ENCODE results near the gene OBSL1. TPM values are rescaled to one million over a fixed set of nuclear protein-coding genes. Genes with fewer than 3 reads are reported as not detected.
A peak's percentile ranks its signal among the peaks of the same experiment; 100 is the strongest.

OBSL1 gene
- total RNA-seq, 5 donors from 2014 or later (not counting 1 experiment from before 2014, with no cell fraction given), result 1.2 to 2.4 (median 1.2) TPM

GRCh38 chr2:219553168-219553417 is 18.2 kb downstream of the OBSL1 start:
- peak overlapping the region; percentile 39 to 59 (median 44) for H3K4me3 Mint-ChIP-seq
- no peaks in the 10 kb centered on the region for H3K9me3 ChIP-seq
- peaks cover 2 to 83% of the 10 kb centered on the region in 2 experiments for H3K27me3 ChIP-seq (replicated peaks in 1 of 2; ENCODE audit: control insufficient read depth in 2 of 2, extremely low read depth in 1 of 2, insufficient read depth in 2 of 2, low read length in 1 of 2)
- ATAC-seq (replicated peaks in 1 of 4) (no peak), DNase-seq (no peak)
- ChIA-PET CTCF (interaction anchor here in 1 of 2 donors (0.6 kb wide), 1 partner anchor 10 kb away, joined by 3 read pairs; no protein-coding TSS in a partner anchor), POLR2A (no interaction called here)
- 31% methylated on average over 7 of the region's 7 CpGs for WGBS (ENCODE audit: insufficient coverage)
- H3K27me3 Mint-ChIP-seq, result peaks cover 27 to 53% of the 10 kb centered on the region in 2 donors
- H3K27ac ChIP-seq (ENCODE audit: low read length), result no peak overlapping the region
- peaks cover 6 to 12% (median 7%) of the 10 kb centered on the region in 3 donors for H3K4me1 Mint-ChIP-seq
- no peaks in the 10 kb centered on the region for H3K9me3 Mint-ChIP-seq
- H3K27ac Mint-ChIP-seq, result no peak overlapping the region
- H3K4me1 ChIP-seq (ENCODE audit: control insufficient read depth in 1 of 2, extremely low read depth in 1 of 2, insufficient read depth in 2 of 2, low read length in 2 of 2), result peaks cover 0 to 23% of the 10 kb centered on the region in 2 experiments
- no peaks in the 10 kb centered on the region for H3K36me3 Mint-ChIP-seq
- peak overlapping the region; percentile 48 to 67 for H3K4me3 ChIP-seq (ENCODE audit: control insufficient read depth in 1 of 2, extremely low read depth in 1 of 2, low read length in 1 of 2)
- no peaks in the 10 kb centered on the region for H3K36me3 ChIP-seq (ENCODE audit: control insufficient read depth in 2 of 2, extremely low read depth in 1 of 2, insufficient read depth in 1 of 2, low read length in 1 of 2)

GRCh38 chr2:219552382-219553167 is 18.8 kb downstream of the OBSL1 start:
- Histone ChIP-seq H3K27me3 (replicated peaks in 1 of 2; ENCODE audit: control insufficient read depth in 2 of 2, extremely low read depth in 1 of 2, insufficient read depth in 2 of 2, low read length in 1 of 2) (peaks cover 2 to 82% of the 10 kb centered on the region in 2 experiments), H3K9me3 (no peaks in the 10 kb centered on the region), H3K4me1 (ENCODE audit: control insufficient read depth in 1 of 2, extremely low read depth in 1 of 2, insufficient read depth in 2 of 2, low read length in 2 of 2) (peaks cover 0 to 23% of the 10 kb centered on the region in 2 experiments), H3K27ac (ENCODE audit: low read length) (no peak overlapping the region), H3K4me3 (ENCODE audit: control insufficient read depth in 1 of 2, extremely low read depth in 1 of 2, low read length in 1 of 2) (peak overlapping the region; percentile 48 to 67), H3K36me3 (ENCODE audit: control insufficient read depth in 2 of 2, extremely low read depth in 1 of 2, insufficient read depth in 1 of 2, low read length in 1 of 2) (no peaks in the 10 kb centered on the region)
- 5% methylated on average over 99 of the region's 99 CpGs for WGBS (ENCODE audit: insufficient coverage)
- POLR2A ChIA-PET, result no interaction called here
- H3K27ac Mint-ChIP-seq, result no peak overlapping the region
- H3K27me3 Mint-ChIP-seq, result peaks cover 27 to 53% of the 10 kb centered on the region in 2 donors
- peak overlapping the region; percentile 66 to 85 (median 67) for H3K4me3 Mint-ChIP-seq
- ATAC-seq (replicated peaks in 1 of 4), result peak; percentile 84 to 93 (median 85)
- H3K36me3 Mint-ChIP-seq, result no peaks in the 10 kb centered on the region
- no peaks in the 10 kb centered on the region for H3K9me3 Mint-ChIP-seq
- peak; percentile 47 to 86 (median 72) for DNase-seq
- CTCF ChIA-PET, result interaction anchor here (0.5 to 0.8 kb wide), 5 partner anchors 10 to 110 kb away, joined by 3 to 5 read pairs (median 3); partner anchors contain the start of gene GMPPA (in 1 of the 2)
- H3K4me1 Mint-ChIP-seq, result peaks cover 6 to 12% (median 7%) of the 10 kb centered on the region in 3 donors

GRCh38 chr2:219551441-219552381 is 19.6 kb downstream of the OBSL1 start:
- Mint-ChIP-seq H3K27ac (no peak overlapping the region), H3K4me3 (peak overlapping the region; percentile 66 to 85 (median 67)), H3K27me3 (peaks cover 32 to 55% of the 10 kb centered on the region in 2 donors), H3K36me3 (no peaks in the 10 kb centered on the region), H3K9me3 (no peaks in the 10 kb centered on the region), H3K4me1 (peaks cover 6 to 12% (median 7%) of the 10 kb centered on the region in 3 donors)
- ATAC-seq (replicated peaks in 1 of 4), result peak; percentile 16 to 41 (median 29)
- no peaks in the 10 kb centered on the region for H3K36me3 ChIP-seq (ENCODE audit: control insufficient read depth in 2 of 2, extremely low read depth in 1 of 2, insufficient read depth in 1 of 2, low read length in 1 of 2)
- H3K4me1 ChIP-seq (ENCODE audit: control insufficient read depth in 1 of 2, extremely low read depth in 1 of 2, insufficient read depth in 2 of 2, low read length in 2 of 2), result peaks cover 0 to 23% of the 10 kb centered on the region in 2 experiments
- H3K27me3 ChIP-seq (replicated peaks in 1 of 2; ENCODE audit: control insufficient read depth in 2 of 2, extremely low read depth in 1 of 2, insufficient read depth in 2 of 2, low read length in 1 of 2), result peaks cover 2 to 76% of the 10 kb centered on the region in 2 experiments
- 6% methylated on average over 34 of the region's 54 CpGs for WGBS (ENCODE audit: insufficient coverage)
- H3K4me3 ChIP-seq (ENCODE audit: control insufficient read depth in 1 of 2, extremely low read depth in 1 of 2, low read length in 1 of 2), result peak overlapping the region; percentile 48 to 67
- POLR2A ChIA-PET, result no interaction called here
- DNase-seq, result peak in 4 of 35 experiments; percentile 4 to 29 (median 21)
- no peak overlapping the region for H3K27ac ChIP-seq (ENCODE audit: low read length)
- no peaks in the 10 kb centered on the region for H3K9me3 ChIP-seq
- CTCF ChIA-PET, result interaction anchor here (0.5 to 1.4 kb wide), 9 partner anchors 8 to 109 kb away, joined by 3 to 5 read pairs (median 3); partner anchors contain the start of gene GMPPA (in 1 of the 2)

GRCh38 chr2:219549619-219550018 is 21.7 kb downstream of the OBSL1 start:
- POLR2A ChIA-PET, result interaction anchor here in 1 of 2 donors (0.5 kb wide), 1 partner anchor 120 kb away, joined by 3 read pairs; no protein-coding TSS in a partner anchor
- Histone ChIP-seq H3K27me3 (replicated peaks in 1 of 2; ENCODE audit: control insufficient read depth in 2 of 2, extremely low read depth in 1 of 2, insufficient read depth in 2 of 2, low read length in 1 of 2) (peaks cover 5 to 60% of the 10 kb centered on the region in 2 experiments), H3K4me1 (ENCODE audit: control insufficient read depth in 1 of 2, extremely low read depth in 1 of 2, insufficient read depth in 2 of 2, low read length in 2 of 2) (peaks cover 0 to 24% of the 10 kb centered on the region in 2 experiments), H3K27ac (ENCODE audit: low read length) (no peak overlapping the region), H3K36me3 (ENCODE audit: control insufficient read depth in 2 of 2, extremely low read depth in 1 of 2, insufficient read depth in 1 of 2, low read length in 1 of 2) (no peaks in the 10 kb centered on the region), H3K9me3 (no peaks in the 10 kb centered on the region), H3K4me3 (ENCODE audit: control insufficient read depth in 1 of 2, extremely low read depth in 1 of 2, low read length in 1 of 2) (no peak overlapping the region)
- Mint-ChIP-seq H3K27ac (no peak overlapping the region), H3K27me3 (peaks cover 31 to 42% of the 10 kb centered on the region in 2 donors), H3K9me3 (no peaks in the 10 kb centered on the region), H3K36me3 (no peaks in the 10 kb centered on the region), H3K4me1 (peaks cover 10 to 16% (median 11%) of the 10 kb centered on the region in 3 donors), H3K4me3 (no peak overlapping the region)
- 80% methylated on average over 6 of the region's 9 CpGs for WGBS (ENCODE audit: insufficient coverage)
- no peak for DNase-seq
- CTCF ChIA-PET, result interaction anchor here in 1 of 2 donors (1.3 kb wide), 1 partner anchor 10 kb away, joined by 8 read pairs; no protein-coding TSS in a partner anchor
- ATAC-seq (replicated peaks in 1 of 4), result no peak

GRCh38 chr2:219548990-219549389 is 22.3 kb downstream of the OBSL1 start:
- WGBS (ENCODE audit: insufficient coverage), result 87% methylated on average over 17 of the region's 18 CpGs
- CTCF ChIA-PET, result interaction anchor here (0.7 to 1.3 kb wide), 3 partner anchors 11 to 19 kb away, joined by 3 to 8 read pairs (median 3); no protein-coding TSS in a partner anchor
- H3K9me3 ChIP-seq, result no peaks in the 10 kb centered on the region
- DNase-seq, result no peak
- H3K4me3 ChIP-seq (ENCODE audit: control insufficient read depth in 1 of 2, extremely low read depth in 1 of 2, low read length in 1 of 2), result no peak overlapping the region
- H3K4me1 Mint-ChIP-seq, result peaks cover 16 to 22% (median 17%) of the 10 kb centered on the region in 3 donors
- POLR2A ChIA-PET, result no interaction called here
- no peak for ATAC-seq (replicated peaks in 1 of 4)
- peaks cover 25 to 36% of the 10 kb centered on the region in 2 donors for H3K27me3 Mint-ChIP-seq
- H3K27me3 ChIP-seq (replicated peaks in 1 of 2; ENCODE audit: control insufficient read depth in 2 of 2, extremely low read depth in 1 of 2, insufficient read depth in 2 of 2, low read length in 1 of 2), result peaks cover 5 to 54% of the 10 kb centered on the region in 2 experiments
- H3K36me3 ChIP-seq (ENCODE audit: control insufficient read depth in 2 of 2, extremely low read depth in 1 of 2, insufficient read depth in 1 of 2, low read length in 1 of 2), result no peaks in the 10 kb centered on the region
- peaks cover 0 to 30% of the 10 kb centered on the region in 2 experiments for H3K4me1 ChIP-seq (ENCODE audit: control insufficient read depth in 1 of 2, extremely low read depth in 1 of 2, insufficient read depth in 2 of 2, low read length in 2 of 2)
- H3K27ac Mint-ChIP-seq, result no peak overlapping the region
- H3K4me3 Mint-ChIP-seq, result no peak overlapping the region
- H3K9me3 Mint-ChIP-seq, result no peaks in the 10 kb centered on the region
- no peaks in the 10 kb centered on the region for H3K36me3 Mint-ChIP-seq
- no peak overlapping the region for H3K27ac ChIP-seq (ENCODE audit: low read length)

GRCh38 chr2:219547621-219548020 is 23.7 kb downstream of the OBSL1 start:
- Mint-ChIP-seq H3K27me3 (peaks cover 18 to 27% of the 10 kb centered on the region in 2 donors), H3K27ac (no peak overlapping the region), H3K36me3 (no peaks in the 10 kb centered on the region), H3K4me3 (no peak overlapping the region), H3K4me1 (peaks cover 14 to 20% (median 20%) of the 10 kb centered on the region in 3 donors), H3K9me3 (no peaks in the 10 kb centered on the region)
- no peaks in the 10 kb centered on the region for H3K36me3 ChIP-seq (ENCODE audit: control insufficient read depth in 2 of 2, extremely low read depth in 1 of 2, insufficient read depth in 1 of 2, low read length in 1 of 2)
- no peaks in the 10 kb centered on the region for H3K9me3 ChIP-seq
- ChIA-PET CTCF (no interaction called here), POLR2A (no interaction called here)
- DNase-seq, result no peak
- 90% methylated on average over 16 of the region's 26 CpGs for WGBS (ENCODE audit: insufficient coverage)
- H3K27me3 ChIP-seq (replicated peaks in 1 of 2; ENCODE audit: control insufficient read depth in 2 of 2, extremely low read depth in 1 of 2, insufficient read depth in 2 of 2, low read length in 1 of 2), result peaks cover 5 to 40% of the 10 kb centered on the region in 2 experiments
- no peak overlapping the region for H3K4me3 ChIP-seq (ENCODE audit: control insufficient read depth in 1 of 2, extremely low read depth in 1 of 2, low read length in 1 of 2)
- peaks cover 2 to 30% of the 10 kb centered on the region in 2 experiments for H3K4me1 ChIP-seq (ENCODE audit: control insufficient read depth in 1 of 2, extremely low read depth in 1 of 2, insufficient read depth in 2 of 2, low read length in 2 of 2)
- H3K27ac ChIP-seq (ENCODE audit: low read length), result no peak overlapping the region
- no peak for ATAC-seq (replicated peaks in 1 of 4)

Data from T-cell (primary cell).